Astrocyte (in vitro differentiated cells and primary cell): ENCODE results near the gene ARMC9. TPM values are rescaled to one million over a fixed set of nuclear protein-coding genes. Genes with fewer than 3 reads are reported as not detected.

Experiments
- DNase-seq: peaks from one replicate; pipeline ENCODE4 v3.0.0-alpha.2; 2010; ENCODE audit warnings: low read depth
- FAIRE-seq: peaks from 2 replicates; lab custom pipeline; 2011; peaks lifted over from hg19 to GRCh38; lab: Jason Lieb, UNC
- H2AFZ ChIP-seq: 2 replicates; pipeline ENCODE4 v1.6.0; 2012; ENCODE audit warnings: low read depth, low read length, inconsistent platforms
- H3K27ac ChIP-seq: 2 replicates; pipeline ENCODE4 v1.5.1; 2011; ENCODE audit warnings: low read depth, low read length, inconsistent platforms
- H3K27me3 ChIP-seq: 2 replicates; pipeline ENCODE4 v1.6.0; 2011; ENCODE audit warnings: low read length, inconsistent platforms; ENCODE audit not compliant: insufficient read depth
- H3K36me3 ChIP-seq: 2 replicates; pipeline ENCODE4 v1.5.1; 2011; ENCODE audit warnings: low read length, inconsistent platforms; ENCODE audit not compliant: insufficient read depth
- H3K4me1 ChIP-seq: 2 replicates; pipeline ENCODE4 v1.5.1; 2011; ENCODE audit warnings: low read length, inconsistent platforms; ENCODE audit not compliant: insufficient read depth
- H3K4me2 ChIP-seq: 2 replicates; pipeline ENCODE4 v1.6.0; 2012; ENCODE audit warnings: low read length, inconsistent platforms
- H3K4me3 ChIP-seq: 2 replicates; pipeline ENCODE4 v1.5.1; 2011; ENCODE audit warnings: low read depth, mild to moderate bottlenecking, low read length, inconsistent platforms; ENCODE audit not compliant: insufficient read depth
- H3K79me2 ChIP-seq: 2 replicates; pipeline ENCODE4 v1.6.0; 2012; ENCODE audit warnings: mild to moderate bottlenecking, low read length, inconsistent platforms; ENCODE audit not compliant: insufficient read depth
- H3K9ac ChIP-seq: 2 replicates; pipeline ENCODE4 v1.6.0; 2012; ENCODE audit warnings: mild to moderate bottlenecking, low read length, inconsistent platforms
- H3K9me3 ChIP-seq: 2 replicates; pipeline ENCODE4 v1.5.1; 2012; ENCODE audit warnings: low read depth, mild to moderate bottlenecking, low read length, inconsistent platforms; ENCODE audit not compliant: insufficient read depth
- H4K20me1 ChIP-seq: 2 replicates; pipeline ENCODE4 v1.6.0; 2012; ENCODE audit warnings: low read length, inconsistent platforms; ENCODE audit not compliant: insufficient read depth
- H3K27ac Mint-ChIP-seq: one replicate; pipeline ENCODE4 v1.8.0; 2021; ENCODE audit warnings: mild to moderate bottlenecking, mixed read lengths; ENCODE audit not compliant: unreplicated experiment
- H3K27me3 Mint-ChIP-seq: one replicate; pipeline ENCODE4 v1.8.0; 2021; ENCODE audit warnings: low read depth, mixed read lengths; ENCODE audit not compliant: unreplicated experiment
- H3K36me3 Mint-ChIP-seq: one replicate; pipeline ENCODE4 v1.8.0; 2021; ENCODE audit warnings: low read depth, mixed read lengths; ENCODE audit not compliant: unreplicated experiment
- H3K4me1 Mint-ChIP-seq: one replicate; pipeline ENCODE4 v1.8.0; 2021; ENCODE audit warnings: low read depth, mixed read lengths; ENCODE audit not compliant: unreplicated experiment
- H3K4me3 Mint-ChIP-seq: one replicate; pipeline ENCODE4 v1.8.0; 2021; ENCODE audit warnings: mild to moderate bottlenecking, moderate library complexity, mixed read lengths; ENCODE audit not compliant: unreplicated experiment
- H3K9me3 Mint-ChIP-seq: one replicate; pipeline ENCODE4 v1.8.0; 2021; ENCODE audit warnings: mild to moderate bottlenecking, mixed read lengths; ENCODE audit not compliant: unreplicated experiment
- CTCF ChIP-seq: IDR thresholded peaks from 2 replicates; pipeline ENCODE4 v1.5.1; 2011; ENCODE audit warnings: low read depth, mild to moderate bottlenecking, inconsistent platforms, low read length, moderate library complexity; ENCODE audit not compliant: insufficient read depth
- EZH2 ChIP-seq: IDR thresholded peaks from 2 replicates; pipeline ENCODE4 v1.6.1; 2012; ENCODE audit warnings: mild to moderate bottlenecking, low read length, inconsistent platforms; ENCODE audit not compliant: insufficient read depth
- total RNA-seq: library from RNA; stranded (reverse); gene quantifications from 2 replicates; pipeline ENCODE4 v1.2.1, GENCODE V29; 2021

ARMC9 gene
- total RNA-seq, 1 donor from 2014 or later, result 52.4 TPM

- H3K9me3 Mint-ChIP-seq, result peaks cover 3% of the 10 kb centered on the region
- Histone ChIP-seq H2AFZ (no peak overlapping the region), H3K4me3 (no peak overlapping the region), H3K4me1 (peaks cover 4% of the 10 kb centered on the region), H4K20me1 (no peaks in the 10 kb centered on the region), H3K9ac (no peak overlapping the region), H3K4me2 (no peak overlapping the region), H3K36me3 (peaks cover 2% of the 10 kb centered on the region), H3K27ac (no peak overlapping the region), H3K79me2 (no peaks in the 10 kb centered on the region), H3K9me3 (no peaks in the 10 kb centered on the region), H3K27me3 (no peaks in the 10 kb centered on the region)
- H3K4me1 Mint-ChIP-seq, result peaks cover 15% of the 10 kb centered on the region
- DNase-seq (no peak), FAIRE-seq (no peak)
- no peak overlapping the region for H3K4me3 Mint-ChIP-seq
- H3K27me3 Mint-ChIP-seq, result no peaks in the 10 kb centered on the region
- no peak for TF ChIP-seq CTCF
- TF ChIP-seq EZH2, result no peak
- H3K27ac Mint-ChIP-seq, result no peak overlapping the region
- H3K36me3 Mint-ChIP-seq, result peaks cover 8% of the 10 kb centered on the region
Measured at GRCh38 chr2:231359948-231360347, 161.5 kb downstream of the ARMC9 start.

GRCh38 chr2:231360401-231360800 is 162.0 kb downstream of the ARMC9 start:
- Histone ChIP-seq H3K4me2 (no peak overlapping the region), H3K27ac (no peak overlapping the region), H2AFZ (no peak overlapping the region), H3K4me3 (no peak overlapping the region), H3K36me3 (peaks cover 2% of the 10 kb centered on the region), H3K9me3 (no peaks in the 10 kb centered on the region), H3K27me3 (no peaks in the 10 kb centered on the region), H4K20me1 (no peaks in the 10 kb centered on the region), H3K79me2 (no peaks in the 10 kb centered on the region), H3K4me1 (peaks cover 8% of the 10 kb centered on the region), H3K9ac (no peak overlapping the region)
- Mint-ChIP-seq H3K9me3 (peaks cover 3% of the 10 kb centered on the region), H3K27me3 (no peaks in the 10 kb centered on the region), H3K4me1 (peaks cover 15% of the 10 kb centered on the region), H3K36me3 (peaks cover 8% of the 10 kb centered on the region), H3K4me3 (no peak overlapping the region), H3K27ac (no peak overlapping the region)
- FAIRE-seq (no peak), DNase-seq (no peak)
- TF ChIP-seq EZH2, result no peak
- TF ChIP-seq CTCF, result no peak

- Histone ChIP-seq H3K79me2 (no peaks in the 10 kb centered on the region), H3K36me3 (peaks cover 2% of the 10 kb centered on the region), H3K27me3 (no peaks in the 10 kb centered on the region), H3K27ac (no peak overlapping the region), H3K9ac (no peak overlapping the region), H2AFZ (no peak overlapping the region), H3K4me2 (no peak overlapping the region), H3K9me3 (no peaks in the 10 kb centered on the region), H3K4me3 (no peak overlapping the region), H4K20me1 (no peaks in the 10 kb centered on the region), H3K4me1 (peaks cover 12% of the 10 kb centered on the region)
- peaks cover 8% of the 10 kb centered on the region for H3K36me3 Mint-ChIP-seq
- H3K9me3 Mint-ChIP-seq, result peaks cover 3% of the 10 kb centered on the region
- H3K4me3 Mint-ChIP-seq, result no peak overlapping the region
- peaks cover 10% of the 10 kb centered on the region for H3K4me1 Mint-ChIP-seq
- DNase-seq (no peak), FAIRE-seq (no peak)
- H3K27ac Mint-ChIP-seq, result no peak overlapping the region
- no peak for TF ChIP-seq CTCF
- no peak for TF ChIP-seq EZH2
- no peaks in the 10 kb centered on the region for H3K27me3 Mint-ChIP-seq
Measured at GRCh38 chr2:231360881-231361371, 162.5 kb downstream of the ARMC9 start.
